ENCODE measurements around the gene PDE9A. TPM values are rescaled to one million over a fixed set of nuclear protein-coding genes. Genes with fewer than 3 reads are reported as not detected.

Gene PDE9A
- total RNA-seq, 4 donors from 2014 or later = 26.7 to 30.6 (median 28.7) TPM

- DNase-seq (ENCODE audit: low spot score in 2 of 2) = peak in 1 of 2 donors; percentile 19
- H3K4me3 ChIP-seq = no peak overlapping the region
- TF ChIP-seq, protein P1, sequence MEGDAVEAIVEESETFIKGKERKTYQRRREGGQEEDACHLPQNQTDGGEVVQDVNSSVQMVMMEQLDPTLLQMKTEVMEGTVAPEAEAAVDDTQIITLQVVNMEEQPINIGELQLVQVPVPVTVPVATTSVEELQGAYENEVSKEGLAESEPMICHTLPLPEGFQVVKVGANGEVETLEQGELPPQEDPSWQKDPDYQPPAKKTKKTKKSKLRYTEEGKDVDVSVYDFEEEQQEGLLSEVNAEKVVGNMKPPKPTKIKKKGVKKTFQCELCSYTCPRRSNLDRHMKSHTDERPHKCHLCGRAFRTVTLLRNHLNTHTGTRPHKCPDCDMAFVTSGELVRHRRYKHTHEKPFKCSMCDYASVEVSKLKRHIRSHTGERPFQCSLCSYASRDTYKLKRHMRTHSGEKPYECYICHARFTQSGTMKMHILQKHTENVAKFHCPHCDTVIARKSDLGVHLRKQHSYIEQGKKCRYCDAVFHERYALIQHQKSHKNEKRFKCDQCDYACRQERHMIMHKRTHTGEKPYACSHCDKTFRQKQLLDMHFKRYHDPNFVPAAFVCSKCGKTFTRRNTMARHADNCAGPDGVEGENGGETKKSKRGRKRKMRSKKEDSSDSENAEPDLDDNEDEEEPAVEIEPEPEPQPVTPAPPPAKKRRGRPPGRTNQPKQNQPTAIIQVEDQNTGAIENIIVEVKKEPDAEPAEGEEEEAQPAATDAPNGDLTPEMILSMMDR (IDR thresholded peaks at IDR 0.05) = no peak
- TF ChIP-seq POLR2A (IDR thresholded peaks at IDR 0.05) (no peak), EP300 (IDR thresholded peaks at IDR 0.05) (no peak)
Observed at GRCh38 chr21:42677339-42678321, 24.2 kb downstream of the PDE9A start.

DNA sequence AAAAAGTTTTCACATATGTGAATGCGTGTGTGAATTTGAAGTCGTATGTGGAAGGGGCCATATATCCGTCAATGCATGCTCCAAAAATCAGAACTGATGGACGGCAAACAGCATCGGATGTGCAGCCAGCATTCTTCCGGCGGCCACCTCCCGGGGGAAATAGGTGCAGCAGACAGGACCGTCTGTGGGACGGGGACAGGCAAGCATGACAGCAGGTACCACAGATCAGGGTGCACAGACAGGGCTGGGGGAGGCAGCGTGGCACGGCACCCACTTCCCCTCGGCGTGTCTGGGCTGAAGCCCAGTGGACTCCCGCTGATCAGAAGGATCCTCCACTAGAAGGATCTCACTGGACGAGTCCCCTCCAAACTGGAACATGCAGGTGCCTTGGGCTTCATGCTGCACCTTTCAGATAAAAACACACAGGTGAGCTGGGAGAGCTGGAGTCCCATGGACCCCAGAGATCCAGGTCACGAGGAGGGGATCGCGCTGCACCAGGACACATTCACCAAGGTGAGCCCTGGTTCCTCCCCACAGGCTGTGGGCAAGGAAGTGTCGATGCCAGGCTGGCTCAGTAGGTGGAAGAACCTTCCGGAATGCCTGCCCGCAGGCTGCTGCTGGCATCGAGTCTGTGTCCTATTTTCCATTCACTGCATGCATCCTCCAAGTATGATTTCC, 25.3 kb downstream of the PDE9A start:
- no peaks in the 10 kb centered on the region for H3K9me3 ChIP-seq
- TF ChIP-seq, protein P1 (IDR thresholded peaks at IDR 0.05) = no peak
- no peak for TF ChIP-seq POLR2A (IDR thresholded peaks at IDR 0.05)
- TF ChIP-seq EP300 (IDR thresholded peaks at IDR 0.05) = no peak
- no peak overlapping the region for H3K27ac ChIP-seq
- no peak for DNase-seq (ENCODE audit: low spot score in 2 of 2)
- H3K4me1 ChIP-seq = peaks cover 0 to 33% (median 21%) of the 10 kb centered on the region in 4 donors
- H3K4me3 ChIP-seq = no peak overlapping the region
- no peaks in the 10 kb centered on the region for H3K27me3 ChIP-seq
- H3K36me3 ChIP-seq = peaks cover 0 to 10% (median 0%) of the 10 kb centered on the region in 3 donors
- WGBS, 2 donors = 88% methylated on average over 23 of the region's 23 CpGs

More at GRCh38 chr21:42677339-42678321, 24.2 kb downstream of the PDE9A start:
- H3K4me1 ChIP-seq = peaks cover 0 to 44% (median 28%) of the 10 kb centered on the region in 4 donors
- H3K27ac ChIP-seq = peak overlapping the region in 1 of 4 donors; percentile 51
- peaks cover 0 to 10% (median 0%) of the 10 kb centered on the region in 3 donors for H3K36me3 ChIP-seq
- H3K9me3 ChIP-seq = no peaks in the 10 kb centered on the region
- H3K27me3 ChIP-seq = no peaks in the 10 kb centered on the region
- 45 to 48% methylated on average over 20 of the region's 20 CpGs for WGBS, 2 donors

DNA sequence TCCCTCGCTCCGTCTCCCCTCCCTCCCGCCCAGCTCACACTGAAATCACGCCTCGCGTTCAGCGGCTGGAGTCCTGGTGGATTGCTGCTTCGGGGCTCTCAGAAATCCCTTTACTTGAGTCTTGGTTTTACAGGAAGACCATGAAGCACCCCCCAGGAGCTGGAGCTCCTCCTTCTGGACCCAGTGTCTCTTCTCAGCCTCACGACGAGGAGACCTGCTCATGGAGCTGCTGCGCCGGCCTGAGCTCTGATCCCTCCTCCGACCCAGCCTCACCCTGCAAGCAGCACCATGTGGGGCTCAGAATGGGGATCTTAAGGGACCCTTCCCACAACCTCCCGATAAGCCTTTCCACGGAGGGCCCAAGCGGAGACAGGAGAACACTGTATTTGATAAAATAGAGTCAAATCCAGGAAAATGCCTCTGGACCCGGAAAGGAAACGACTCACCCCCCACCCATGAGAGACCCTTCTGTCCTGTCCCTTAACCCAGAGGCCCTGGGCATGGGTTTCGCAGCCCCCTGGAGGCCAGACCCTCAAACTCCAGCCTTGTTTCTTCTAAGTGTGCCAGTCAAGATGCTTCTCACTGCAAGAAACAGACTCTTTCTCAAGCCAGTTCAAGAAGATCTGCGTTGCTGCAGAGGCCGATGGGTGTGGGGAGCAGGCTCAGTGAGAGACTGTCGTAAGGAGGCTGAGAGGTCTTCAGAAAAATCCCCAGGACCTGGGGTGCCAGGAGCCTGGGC, 26.1 kb downstream of the PDE9A start:
- Histone ChIP-seq H3K4me3 (no peak overlapping the region), H3K9me3 (no peaks in the 10 kb centered on the region), H3K27me3 (no peaks in the 10 kb centered on the region), H3K27ac (peak overlapping the region in 1 of 4 donors; percentile 35), H3K36me3 (peaks cover 0 to 10% (median 0%) of the 10 kb centered on the region in 3 donors), H3K4me1 (peaks cover 0 to 33% (median 21%) of the 10 kb centered on the region in 4 donors)
- TF ChIP-seq EP300 (IDR thresholded peaks at IDR 0.05) (no peak), POLR2A (IDR thresholded peaks at IDR 0.05) (no peak)
- TF ChIP-seq, protein P1 (IDR thresholded peaks at IDR 0.05) = no peak
- 85 to 93% methylated on average over 22 of the region's 22 CpGs for WGBS, 2 donors
- no peak for DNase-seq (ENCODE audit: low spot score in 2 of 2)

GRCh38 chr21:42680058-42680330, 26.6 kb downstream of the PDE9A start:
- DNase-seq (ENCODE audit: low spot score in 2 of 2) = no peak
- peaks cover 0 to 10% (median 0%) of the 10 kb centered on the region in 3 donors for H3K36me3 ChIP-seq
- H3K4me1 ChIP-seq = peaks cover 0 to 33% (median 23%) of the 10 kb centered on the region in 4 donors
- no peak overlapping the region for H3K4me3 ChIP-seq
- peak overlapping the region in 1 of 4 donors; percentile 35 for H3K27ac ChIP-seq
- H3K27me3 ChIP-seq = no peaks in the 10 kb centered on the region
- WGBS, 2 donors = 86 to 92% methylated on average over 7 of the region's 7 CpGs
- no peak for TF ChIP-seq EP300 (IDR thresholded peaks at IDR 0.05)
- TF ChIP-seq, protein P1 (IDR thresholded peaks at IDR 0.05) = no peak
- no peak for TF ChIP-seq POLR2A (IDR thresholded peaks at IDR 0.05)
- H3K9me3 ChIP-seq = no peaks in the 10 kb centered on the region
